ENCODE results near the gene SUPT4H1. TPM values are rescaled to one million over a fixed set of nuclear protein-coding genes. Genes with fewer than 3 reads are reported as not detected.

The SUPT4H1 gene
- total RNA-seq (2011; cell fraction: chromatin; rRNA removed; ENCODE audit: low replicate concordance) = 26.0 and 31.9 TPM in 2 replicates
- total RNA-seq (2011; cell fraction: nucleolus; rRNA removed) = 30.7 and 32.8 TPM in 2 replicates
- total RNA-seq (2011; cell fraction: nucleoplasm; rRNA removed) = 38.1 and 51.1 TPM in 2 replicates
- total RNA-seq (2014; rRNA removed) = 62.1 and 94.0 TPM in 2 replicates
- total RNA-seq (2014; rRNA removed; fragmentation: Illumina TruSeq; extraction: Trizol) = 102 and 108 TPM in 2 replicates
- 90.6 and 94.8 TPM in 2 replicates for total RNA-seq (2015; rRNA removed; fragmentation: Illumina TruSeq; extraction: Trizol)
- total RNA-seq (2021) = 105 and 111 TPM in 2 replicates
- polyA plus RNA-seq (2011; rRNA removed) = 198 and 273 TPM in 2 replicates
- 118 and 163 TPM in 2 replicates for polyA plus RNA-seq (2011; cell fraction: cytosol; rRNA removed)
- polyA plus RNA-seq (2011; cell fraction: nucleus; rRNA removed) = 45.3 and 71.9 TPM in 2 replicates
- polyA plus RNA-seq (2012) = 120 and 125 TPM in 2 replicates
- 116 and 140 TPM in 2 replicates for polyA plus RNA-seq (2014; fragmentation: Illumina TruSeq; extraction: Trizol)
- 100 to 1,000 TPM; 235 to 320 TPM for polyA plus RNA-seq (2014; fragmentation: Nextera tagmentation; extraction: Ambion mirVana)
- polyA plus RNA-seq (2014; rRNA removed) = 113 and 117 TPM in 2 replicates
- 107 and 135 TPM in 2 replicates for polyA minus RNA-seq (2011; rRNA and poly(A)+ RNA removed)
- polyA minus RNA-seq (2011; cell fraction: cytosol; rRNA and poly(A)+ RNA removed) = 23.5 and 42.2 TPM in 2 replicates
- polyA minus RNA-seq (2011; cell fraction: nucleus; rRNA and poly(A)+ RNA removed) = 12.4 and 23.0 TPM in 2 replicates
- percentile 92 among the genes with signal in this experiment for Bru-seq, nascent RNA
- BruChase-seq, experiment 1, labeled RNA remaining after a 2-hour chase = percentile 86 among the genes with signal in this experiment
- BruChase-seq, experiment 2, labeled RNA remaining after a 6-hour chase = percentile 91 among the genes with signal in this experiment
- long read RNA-seq, experiment 1, transcript SUPT4H1-201 (5 exons, 1,489 nt) = major isoform, 24 of 43 reads
- long read RNA-seq, experiment 1, partial matches to known transcripts = 0 of 43 reads
- long read RNA-seq, experiment 1, other reads (novel, unspliced or antisense) = 14 of 43 reads
- long read RNA-seq, experiment 2, transcript SUPT4H1-201 (5 exons, 1,489 nt) = major isoform, 108 of 168 reads
- long read RNA-seq, experiment 2, transcript SUPT4H1-202 (5 exons, 1,643 nt) = minor isoform, 24 of 168 reads
- long read RNA-seq, experiment 2, partial matches to known transcripts = 3 of 168 reads
- long read RNA-seq, experiment 2, other reads (novel, unspliced or antisense) = 26 of 168 reads
- long read RNA-seq, experiment 3, transcript SUPT4H1-202 (5 exons, 1,643 nt) = minor isoform, 16 of 53 reads
- long read RNA-seq, experiment 3, transcript SUPT4H1-201 (5 exons, 1,489 nt) = major isoform, 32 of 53 reads
- long read RNA-seq, experiment 3, partial matches to known transcripts = 0 of 53 reads
- long read RNA-seq, experiment 3, other reads (novel, unspliced or antisense) = 3 of 53 reads

DNA sequence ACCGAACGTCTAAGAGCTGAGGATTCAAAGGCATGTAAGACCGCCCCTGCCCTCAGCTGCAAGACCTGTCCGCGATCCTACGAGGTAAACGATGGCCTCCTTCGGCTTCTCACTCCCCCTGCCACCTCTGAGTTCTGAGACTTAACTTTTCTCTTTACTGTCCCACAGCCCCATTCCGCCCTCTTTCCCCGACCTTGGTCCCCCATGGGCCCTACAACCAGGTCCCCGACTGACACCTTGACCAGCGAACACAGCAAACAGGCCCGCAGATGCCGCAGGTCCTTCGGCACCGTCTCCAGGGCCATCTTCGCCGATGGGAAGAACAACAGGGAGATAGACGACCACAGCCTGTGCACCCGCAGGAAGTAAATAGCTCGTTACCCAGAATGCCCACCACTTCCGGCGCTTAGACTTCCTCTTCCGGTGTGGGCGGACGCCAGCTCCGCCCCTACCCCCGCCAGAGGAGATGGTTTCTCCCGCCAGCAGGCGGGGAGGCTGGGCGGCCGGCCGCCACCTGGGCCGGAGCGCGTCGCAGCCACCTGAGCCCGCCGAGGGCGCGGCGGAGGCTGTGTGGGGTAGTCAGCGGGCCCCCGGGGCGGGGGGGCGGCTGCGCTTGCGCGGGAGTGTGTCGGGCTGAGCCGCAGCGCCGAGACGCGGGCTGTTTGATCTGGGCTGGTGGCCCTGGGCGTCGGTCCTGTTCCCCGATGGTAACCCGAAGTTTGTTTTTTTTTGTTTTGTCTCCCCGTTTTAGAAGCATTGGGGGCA is at the start of gene SUPT4H1:
Gene SUPT4H1, minus strand, starts transcription at position 371 of the 765 bp plus-strand sequence. Its CDS starts 66 bp downstream, at position 305.
- DNase-seq (ENCODE audit: extremely low read depth in 1 of 4, low spot score in 3 of 4) (peak; percentile 95 to 97 (median 96)), ATAC-seq (peak; percentile 97), FAIRE-seq (peak; percentile 83)
- intact Hi-C loops (cut with micrococcal nuclease) (loop anchor here (1.0 to 5.0 kb wide), 3 partner anchors 23 to 85 kb away; partner anchors contain the start of gene RNF43), in situ Hi-C loops (cut with MboI) (no loop called here)
- H3K4me1 ChIP-seq (replicated peaks in 1 of 2; ENCODE audit: control insufficient read depth in 2 of 2, insufficient read depth in 2 of 2, low read length in 2 of 2) = peaks cover 15 to 20% of the 10 kb centered on the region in 2 experiments; a peak in 4 of 5 replicates
- no TSS peak for BruUV-seq (replicated peaks)
- no peaks in the 10 kb centered on the region for H3K9me3 ChIP-seq (replicated peaks; ENCODE audit: control insufficient read depth, insufficient read depth, low read depth, low read length)
- H3K36me3 ChIP-seq (ENCODE audit: control insufficient read depth, insufficient read depth, low read length) = peaks cover 37% of the 10 kb centered on the region
- ChIA-PET POLR2A (interaction anchor here (0.5 to 17.7 kb wide), 18 partner anchors 8 to 306 kb away, joined by 3 to 257 read pairs (median 4); no protein-coding TSS in a partner anchor), CTCF (ENCODE audit: low intra/inter-chr PET ratio) (no interaction called here)
- H2AFZ ChIP-seq (ENCODE audit: low read depth, low read length) = peak within 1 kb of the TSS; percentile 78
- peak within 1 kb of the TSS; percentile 93 for H3K27ac ChIP-seq (ENCODE audit: extremely low read depth, low read depth, low read length)
- no peaks in the 10 kb centered on the region for H3K27me3 ChIP-seq (ENCODE audit: control insufficient read depth in 2 of 2, insufficient read depth in 2 of 2, low read length in 2 of 2)
- peak within 1 kb of the TSS; percentile 100 for H3K4me2 ChIP-seq (ENCODE audit: insufficient read depth, low read length)
- H3K4me3 ChIP-seq = peak within 1 kb of the TSS; percentile 99
- H3K9me1 ChIP-seq (ENCODE audit: control insufficient read depth, insufficient read depth, low read length) = no peaks in the 10 kb centered on the region
- 1% methylated on average over 28 of the region's 60 CpGs for WGBS (ENCODE audit: insufficient coverage, low coverage, missing lambda C conversion rate)
- H4K20me1 ChIP-seq (replicated peaks; ENCODE audit: control insufficient read depth, insufficient read depth, low read length) = no peaks in the 10 kb centered on the region; the same call in 1 of the 2 replicates
- H3K9ac ChIP-seq (ENCODE audit: insufficient read depth in 1 of 2, low read depth in 2 of 2, low read length in 2 of 2) = peak within 1 kb of the TSS; percentile 94 to 99
- H3K79me2 ChIP-seq (ENCODE audit: control insufficient read depth, insufficient read depth, low read length) = peaks cover 36% of the 10 kb centered on the region
- peak; percentile 82 for TF ChIP-seq HCFC1 (IDR thresholded peaks at IDR 0.05; ENCODE audit: low read depth, low read length)
- TF ChIP-seq MYBL2 (IDR thresholded peaks at IDR 0.05; ENCODE audit: low read depth) = no peak
- no peak for TF ChIP-seq MYBL2 (CRISPR knock-in tag; IDR thresholded peaks at IDR 0.05; ENCODE audit: borderline replicate concordance)
- TF ChIP-seq SMAD1 (IDR thresholded peaks at IDR 0.05; ENCODE audit: low read depth, low read length, partially characterized antibody) = no peak
- TF ChIP-seq TAL1 (IDR thresholded peaks at IDR 0.05) = no peak
- TF ChIP-seq CTBP1 (IDR thresholded peaks at IDR 0.05; ENCODE audit: borderline replicate concordance) = peak; percentile 90
- peak; percentile 11; the same call in 1 of the 2 replicates for TF ChIP-seq MXI1 (IDR thresholded peaks at IDR 0.05; ENCODE audit: low read depth, low read length)
- TF ChIP-seq, protein P1, sequence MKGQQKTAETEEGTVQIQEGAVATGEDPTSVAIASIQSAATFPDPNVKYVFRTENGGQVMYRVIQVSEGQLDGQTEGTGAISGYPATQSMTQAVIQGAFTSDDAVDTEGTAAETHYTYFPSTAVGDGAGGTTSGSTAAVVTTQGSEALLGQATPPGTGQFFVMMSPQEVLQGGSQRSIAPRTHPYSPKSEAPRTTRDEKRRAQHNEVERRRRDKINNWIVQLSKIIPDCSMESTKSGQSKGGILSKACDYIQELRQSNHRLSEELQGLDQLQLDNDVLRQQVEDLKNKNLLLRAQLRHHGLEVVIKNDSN (CRISPR knock-in tag; IDR thresholded peaks at IDR 0.05) = no peak
- TF ChIP-seq ZBTB1 (CRISPR knock-in tag; IDR thresholded peaks at IDR 0.05; ENCODE audit: borderline replicate concordance, low read depth) = no peak
- no peak for TF ChIP-seq NR2F6 (CRISPR knock-in tag; IDR thresholded peaks at IDR 0.05)
- TF ChIP-seq, protein P2, sequence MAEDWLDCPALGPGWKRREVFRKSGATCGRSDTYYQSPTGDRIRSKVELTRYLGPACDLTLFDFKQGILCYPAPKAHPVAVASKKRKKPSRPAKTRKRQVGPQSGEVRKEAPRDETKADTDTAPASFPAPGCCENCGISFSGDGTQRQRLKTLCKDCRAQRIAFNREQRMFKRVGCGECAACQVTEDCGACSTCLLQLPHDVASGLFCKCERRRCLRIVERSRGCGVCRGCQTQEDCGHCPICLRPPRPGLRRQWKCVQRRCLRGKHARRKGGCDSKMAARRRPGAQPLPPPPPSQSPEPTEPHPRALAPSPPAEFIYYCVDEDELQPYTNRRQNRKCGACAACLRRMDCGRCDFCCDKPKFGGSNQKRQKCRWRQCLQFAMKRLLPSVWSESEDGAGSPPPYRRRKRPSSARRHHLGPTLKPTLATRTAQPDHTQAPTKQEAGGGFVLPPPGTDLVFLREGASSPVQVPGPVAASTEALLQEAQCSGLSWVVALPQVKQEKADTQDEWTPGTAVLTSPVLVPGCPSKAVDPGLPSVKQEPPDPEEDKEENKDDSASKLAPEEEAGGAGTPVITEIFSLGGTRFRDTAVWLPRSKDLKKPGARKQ (CRISPR knock-in tag; IDR thresholded peaks at IDR 0.05) = no peak
- TF ChIP-seq RBM17 (IDR thresholded peaks at IDR 0.05; ENCODE audit: borderline replicate concordance, low read depth, low read length) = no peak
- TF ChIP-seq RBM14 (IDR thresholded peaks at IDR 0.05; ENCODE audit: borderline replicate concordance, insufficient read depth, low read depth, low read length) = no peak
